ENCODE data around the gene CD300LD. TPM values are rescaled to one million over a fixed set of nuclear protein-coding genes. Genes with fewer than 3 reads are reported as not detected.

CD300LD gene
- total RNA-seq, 2 donors from 2014 or later, result not detected

DNA sequence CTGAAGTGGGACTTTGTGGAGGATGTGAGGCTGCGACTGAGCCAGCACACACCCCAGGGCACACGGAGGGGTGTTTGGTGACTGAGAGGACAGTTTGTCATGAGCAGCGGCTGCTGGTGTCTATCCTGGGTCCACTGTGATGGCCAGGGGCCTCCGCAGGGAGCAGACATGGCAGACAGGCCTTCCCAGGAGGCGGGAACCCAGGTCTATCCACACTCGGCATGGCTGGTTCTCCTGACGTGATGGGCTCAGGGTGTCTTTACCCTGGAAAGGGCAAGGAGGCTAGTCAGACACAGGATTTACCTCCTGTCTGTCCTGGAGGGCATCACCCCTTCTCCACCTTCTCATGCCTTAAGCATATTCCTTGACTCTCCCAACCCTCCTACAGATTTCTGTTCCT lies 45.5 kb downstream of the CD300LD start:
- no peak for DNase-seq
- Histone ChIP-seq H3K9ac (ENCODE audit: low read depth in 2 of 2, low read length in 2 of 2) (no peak overlapping the region), H3K27ac (no peak overlapping the region), H3K4me1 (no peaks in the 10 kb centered on the region), H3K4me3 (no peak overlapping the region), H3K27me3 (no peaks in the 10 kb centered on the region), H3K36me3 (no peaks in the 10 kb centered on the region), H3K9me3 (no peaks in the 10 kb centered on the region)
- TF ChIP-seq, protein P1, sequence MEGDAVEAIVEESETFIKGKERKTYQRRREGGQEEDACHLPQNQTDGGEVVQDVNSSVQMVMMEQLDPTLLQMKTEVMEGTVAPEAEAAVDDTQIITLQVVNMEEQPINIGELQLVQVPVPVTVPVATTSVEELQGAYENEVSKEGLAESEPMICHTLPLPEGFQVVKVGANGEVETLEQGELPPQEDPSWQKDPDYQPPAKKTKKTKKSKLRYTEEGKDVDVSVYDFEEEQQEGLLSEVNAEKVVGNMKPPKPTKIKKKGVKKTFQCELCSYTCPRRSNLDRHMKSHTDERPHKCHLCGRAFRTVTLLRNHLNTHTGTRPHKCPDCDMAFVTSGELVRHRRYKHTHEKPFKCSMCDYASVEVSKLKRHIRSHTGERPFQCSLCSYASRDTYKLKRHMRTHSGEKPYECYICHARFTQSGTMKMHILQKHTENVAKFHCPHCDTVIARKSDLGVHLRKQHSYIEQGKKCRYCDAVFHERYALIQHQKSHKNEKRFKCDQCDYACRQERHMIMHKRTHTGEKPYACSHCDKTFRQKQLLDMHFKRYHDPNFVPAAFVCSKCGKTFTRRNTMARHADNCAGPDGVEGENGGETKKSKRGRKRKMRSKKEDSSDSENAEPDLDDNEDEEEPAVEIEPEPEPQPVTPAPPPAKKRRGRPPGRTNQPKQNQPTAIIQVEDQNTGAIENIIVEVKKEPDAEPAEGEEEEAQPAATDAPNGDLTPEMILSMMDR (IDR thresholded peaks at IDR 0.05), result no peak
- intact Hi-C loops (cut with DNase I), result loop anchor here (5.0 kb wide), 1 partner anchor 56 kb away; no protein-coding TSS in a partner anchor

DNA sequence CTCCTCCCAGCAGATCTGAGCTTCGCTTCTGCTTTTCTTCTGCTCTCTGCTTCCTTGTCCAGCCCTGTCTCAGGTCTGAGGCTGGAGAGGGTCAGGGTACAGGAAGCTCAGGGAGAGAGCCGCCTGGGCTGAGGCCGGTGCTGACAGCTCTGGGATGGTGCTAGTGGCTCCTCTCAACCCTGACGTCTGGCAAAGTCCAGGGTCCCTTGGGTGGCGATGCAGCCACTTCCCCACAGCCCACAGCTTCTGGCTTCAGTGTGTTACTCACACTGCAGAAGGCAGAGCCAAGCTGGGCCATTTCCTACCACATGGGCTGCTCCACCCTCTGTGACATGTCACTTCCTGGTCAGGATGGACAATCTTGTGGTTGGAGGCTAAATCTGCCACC lies 46.2 kb downstream of the CD300LD start, which contains the start of gene CD300C:
TSS of gene CD300C (minus strand) at position 273 of the 388 bp plus-strand sequence. CDS start 333 bp downstream, outside the sequence.
- TF ChIP-seq, protein P1 (IDR thresholded peaks at IDR 0.05), result no peak
- Histone ChIP-seq H3K27me3 (no peaks in the 10 kb centered on the region), H3K9ac (ENCODE audit: low read depth in 2 of 2, low read length in 2 of 2) (no peak within 1 kb of the TSS), H3K4me3 (no peak within 1 kb of the TSS), H3K4me1 (no peaks in the 10 kb centered on the region), H3K9me3 (no peaks in the 10 kb centered on the region), H3K36me3 (no peaks in the 10 kb centered on the region), H3K27ac (no peak within 1 kb of the TSS)
- DNase-seq, result peak; percentile 25
- intact Hi-C loops (cut with DNase I), result loop anchor here (5.0 kb wide), 1 partner anchor 56 kb away; no protein-coding TSS in a partner anchor

DNA sequence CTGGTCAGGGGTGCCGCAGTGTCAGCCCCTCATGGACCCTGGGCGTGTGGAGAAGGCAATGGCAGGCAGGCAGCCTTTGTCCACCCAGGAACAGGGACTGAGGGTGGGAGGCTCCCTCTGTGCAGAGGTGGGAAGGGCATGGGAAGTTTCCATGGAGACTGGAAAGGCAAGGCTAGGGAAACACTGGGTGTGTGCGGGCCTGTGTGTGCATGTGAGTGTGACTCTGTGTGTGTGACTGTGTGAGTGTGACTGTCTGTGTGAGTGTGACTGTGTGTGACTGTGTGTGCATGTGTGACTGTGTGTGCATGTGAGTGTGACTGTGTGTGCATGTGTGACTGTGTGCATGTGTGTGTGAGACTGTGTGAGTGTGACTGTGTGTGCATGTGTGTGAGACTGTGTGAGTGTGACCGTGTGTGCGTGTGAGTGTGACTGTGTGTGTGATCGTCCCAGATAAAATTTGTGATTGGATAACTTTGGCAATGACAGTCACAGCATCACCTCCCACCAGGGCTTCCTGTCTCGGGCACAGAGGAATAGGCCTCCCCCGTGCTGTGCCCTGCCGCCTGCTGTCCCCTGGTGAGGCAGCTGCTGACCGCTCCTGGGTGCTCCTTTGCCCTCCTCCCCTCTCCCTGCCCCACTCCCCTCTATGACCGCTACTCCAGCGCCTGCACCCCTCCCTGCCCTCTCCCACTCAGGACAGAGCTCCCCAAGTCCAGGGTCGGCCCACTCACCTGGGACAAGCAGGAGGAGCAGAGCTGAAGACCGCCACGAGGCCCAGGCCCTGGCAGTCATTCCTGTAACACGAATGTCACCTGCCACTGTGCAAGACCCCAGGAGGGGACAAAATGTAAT lies 46.9 kb downstream of the CD300LD start:
- H3K4me1 ChIP-seq, result no peaks in the 10 kb centered on the region
- no peak for DNase-seq
- H3K9ac ChIP-seq (ENCODE audit: low read depth in 2 of 2, low read length in 2 of 2), result no peak overlapping the region
- H3K36me3 ChIP-seq, result no peaks in the 10 kb centered on the region
- H3K9me3 ChIP-seq, result no peaks in the 10 kb centered on the region
- no peak overlapping the region for H3K27ac ChIP-seq
- no peaks in the 10 kb centered on the region for H3K27me3 ChIP-seq
- intact Hi-C loops (cut with DNase I), result loop anchor here (5.0 kb wide), 1 partner anchor 57 kb away; no protein-coding TSS in a partner anchor
- TF ChIP-seq, protein P1 (IDR thresholded peaks at IDR 0.05), result no peak
- H3K4me3 ChIP-seq, result no peak overlapping the region

DNA sequence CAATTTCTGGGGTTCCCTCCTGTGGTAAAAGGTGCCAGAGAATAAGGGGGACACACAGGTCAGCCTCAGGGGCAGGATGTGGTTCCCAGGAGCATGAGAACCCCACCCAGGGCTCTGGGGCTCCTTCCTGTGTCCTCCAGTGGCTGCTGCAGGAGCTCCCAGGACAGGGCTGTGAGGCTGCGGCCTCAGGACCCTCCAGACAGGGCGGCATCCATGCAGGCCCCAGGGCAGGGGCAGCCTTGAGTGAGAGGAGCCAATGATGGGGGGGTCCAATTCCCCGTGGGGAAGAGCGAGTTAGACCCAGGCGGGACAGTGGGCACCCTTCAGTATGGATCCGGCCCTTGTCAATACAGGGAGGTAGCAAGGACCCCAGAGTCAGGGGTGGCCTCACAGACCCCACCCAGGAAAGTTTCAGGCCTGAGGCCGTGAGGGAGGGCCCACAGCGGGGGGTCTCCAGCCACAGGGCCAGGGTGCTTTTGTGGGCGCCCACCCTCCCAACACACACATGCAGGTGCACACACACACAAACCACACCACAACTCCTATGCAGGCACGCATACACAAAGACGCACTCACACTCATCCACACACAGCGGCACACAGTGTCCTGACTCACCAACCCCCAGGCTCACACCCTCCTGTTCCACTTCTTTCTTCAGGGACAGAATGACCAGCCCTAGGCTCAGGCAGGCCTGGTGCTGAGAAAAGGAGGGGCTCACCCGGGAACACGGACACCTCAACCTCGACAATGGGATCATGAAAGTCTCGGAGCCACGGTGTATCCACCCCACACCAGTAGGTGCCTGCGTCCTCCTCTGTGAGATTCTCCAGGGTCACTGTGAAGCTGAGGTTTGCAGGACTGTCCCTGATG lies 48.0 kb downstream of the CD300LD start:
- no peaks in the 10 kb centered on the region for H3K27me3 ChIP-seq
- H3K9me3 ChIP-seq, result no peaks in the 10 kb centered on the region
- intact Hi-C loops (cut with DNase I), result no loop called here
- H3K4me1 ChIP-seq, result no peaks in the 10 kb centered on the region
- DNase-seq, result no peak
- H3K36me3 ChIP-seq, result no peaks in the 10 kb centered on the region
- no peak overlapping the region for H3K4me3 ChIP-seq
- TF ChIP-seq, protein P1 (IDR thresholded peaks at IDR 0.05), result no peak
- H3K27ac ChIP-seq, result no peak overlapping the region
- H3K9ac ChIP-seq (ENCODE audit: low read depth in 2 of 2, low read length in 2 of 2), result no peak overlapping the region

DNA sequence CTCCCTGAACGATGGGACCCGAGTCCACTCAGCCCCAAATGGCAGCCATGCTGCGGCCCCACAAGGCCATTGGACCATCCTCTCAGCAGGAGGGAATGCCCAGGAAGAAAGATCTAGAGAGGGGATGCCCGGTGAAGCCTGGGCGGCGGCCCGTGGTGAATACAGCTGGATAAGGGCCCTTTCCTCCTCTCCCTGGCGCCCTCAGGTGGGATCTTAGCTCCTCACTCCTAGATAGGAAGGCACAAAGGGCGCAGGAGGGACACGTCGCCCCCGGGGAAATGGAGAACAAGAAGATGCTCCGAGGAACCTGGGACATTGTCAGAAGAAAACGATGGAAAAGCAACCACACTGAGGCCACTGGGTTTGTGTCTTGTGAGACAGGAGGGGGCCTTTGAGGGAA lies 48.7 kb downstream of the CD300LD start:
- no peak overlapping the region for H3K9ac ChIP-seq (ENCODE audit: low read depth in 2 of 2, low read length in 2 of 2)
- intact Hi-C loops (cut with DNase I), result no loop called here
- TF ChIP-seq, protein P1 (IDR thresholded peaks at IDR 0.05), result no peak
- no peaks in the 10 kb centered on the region for H3K4me1 ChIP-seq
- no peak for DNase-seq
- no peaks in the 10 kb centered on the region for H3K9me3 ChIP-seq
- H3K36me3 ChIP-seq, result no peaks in the 10 kb centered on the region
- no peaks in the 10 kb centered on the region for H3K27me3 ChIP-seq
- H3K27ac ChIP-seq, result no peak overlapping the region
- H3K4me3 ChIP-seq, result no peak overlapping the region

Measured in colonic mucosa (tissue), 4 donors.